Left ventricle myocardium inferior (tissue), 1 donor: ENCODE measurements around the gene ATP1A1. TPM values are rescaled to one million over a fixed set of nuclear protein-coding genes. Genes with fewer than 3 reads are reported as not detected.

Experiments used
- DNase-seq: peaks from one replicate; pipeline ENCODE4 v3.0.0-alpha.2; 2020
- H3K27ac ChIP-seq: fragments of 200-600 bp; replicated peaks from 2 replicates; pipeline ENCODE4 v1.8.0; 2021
- H3K27me3 ChIP-seq: fragments of 200-600 bp; 2 replicates; pipeline ENCODE4 v1.8.0; 2021; ENCODE audit warnings: low read depth
- H3K36me3 ChIP-seq: fragments of 200-600 bp; 2 replicates; pipeline ENCODE4 v1.8.0; 2021
- H3K4me1 ChIP-seq: fragments of 200-600 bp; 2 replicates; pipeline ENCODE4 v1.8.0; 2021
- H3K4me3 ChIP-seq: fragments of 200-600 bp; 2 replicates; pipeline ENCODE4 v1.8.0; 2021; ENCODE audit warnings: mild to moderate bottlenecking, moderate library complexity
- H3K9me3 ChIP-seq: fragments of 200-600 bp; replicated peaks from 2 replicates; pipeline ENCODE4 v1.8.0; 2021
- CTCF ChIP-seq: fragments of 200-600 bp; IDR thresholded peaks from 2 replicates; pipeline ENCODE4 v1.8.0; 2021; ENCODE audit warnings: antibody characterized with exemption, mild to moderate bottlenecking, borderline replicate concordance
- intact Hi-C: fragments of 100-400 bp; cut with micrococcal nuclease; formaldehyde crosslinking; loops from one replicate; pipeline ENCODE4 v1.11.0; 2022
- total RNA-seq: library from RNA; stranded (reverse); fragmentation: NEBNext Ultra II Directional; extraction: Animal tissue kit (Norgen Biotek cat#: 25700); gene quantifications from one replicate; pipeline ENCODE4 v1.2.1, GENCODE V29; 2021
- donor health status: DM: no; HTN: yes; CAD: no; lungs with severe emphysema.

Gene ATP1A1
- total RNA-seq, 1 donor from 2014 or later = 230 TPM

- DNase-seq = no peak
- intact Hi-C loops = no loop called here
- Histone ChIP-seq H3K27me3 (no peaks in the 10 kb centered on the region), H3K4me3 (no peak overlapping the region), H3K36me3 (peaks cover 100% of the 10 kb centered on the region), H3K9me3 (no peaks in the 10 kb centered on the region), H3K27ac (peak overlapping the region; percentile 27), H3K4me1 (peaks cover 57% of the 10 kb centered on the region)
- no peak for TF ChIP-seq CTCF
Measured at GRCh38 chr1:116400780-116401179, 27.7 kb downstream of the ATP1A1 start.

- H3K4me3 ChIP-seq = no peak overlapping the region
- peaks cover 100% of the 10 kb centered on the region for H3K36me3 ChIP-seq
- TF ChIP-seq CTCF = no peak
- H3K4me1 ChIP-seq = peaks cover 58% of the 10 kb centered on the region
- intact Hi-C loops = no loop called here
- no peaks in the 10 kb centered on the region for H3K9me3 ChIP-seq
- H3K27ac ChIP-seq = peak overlapping the region; percentile 11
- H3K27me3 ChIP-seq = no peaks in the 10 kb centered on the region
- no peak for DNase-seq
Measured at GRCh38 chr1:116401646-116402176, 28.7 kb downstream of the ATP1A1 start.

- peaks cover 58% of the 10 kb centered on the region for H3K4me1 ChIP-seq
- H3K36me3 ChIP-seq = peaks cover 100% of the 10 kb centered on the region
- peak overlapping the region; percentile 47 for H3K27ac ChIP-seq
- H3K27me3 ChIP-seq = no peaks in the 10 kb centered on the region
- DNase-seq = no peak
- H3K4me3 ChIP-seq = no peak overlapping the region
- intact Hi-C loops = no loop called here
- H3K9me3 ChIP-seq = no peaks in the 10 kb centered on the region
- TF ChIP-seq CTCF = no peak
Measured at GRCh38 chr1:116402333-116402732, 29.3 kb downstream of the ATP1A1 start.

- intact Hi-C loops = no loop called here
- Histone ChIP-seq H3K4me3 (no peak overlapping the region), H3K27ac (peak overlapping the region; percentile 47), H3K36me3 (peaks cover 88% of the 10 kb centered on the region), H3K4me1 (peaks cover 47% of the 10 kb centered on the region), H3K9me3 (no peaks in the 10 kb centered on the region), H3K27me3 (no peaks in the 10 kb centered on the region)
- DNase-seq = no peak
- TF ChIP-seq CTCF = no peak
Measured at GRCh38 chr1:116403496-116404136, 30.6 kb downstream of the ATP1A1 start.

- H3K4me1 ChIP-seq = peaks cover 50% of the 10 kb centered on the region
- no peak overlapping the region for H3K4me3 ChIP-seq
- H3K9me3 ChIP-seq = no peaks in the 10 kb centered on the region
- intact Hi-C loops = no loop called here
- H3K36me3 ChIP-seq = peaks cover 77% of the 10 kb centered on the region
- H3K27me3 ChIP-seq = no peaks in the 10 kb centered on the region
- H3K27ac ChIP-seq = peak overlapping the region; percentile 68
- TF ChIP-seq CTCF = no peak
- DNase-seq = no peak
Measured at GRCh38 chr1:116404699-116405098, 31.7 kb downstream of the ATP1A1 start.
